GM12878 (cell line): Measurements from ENCODE around the gene HIRIP3. TPM values are rescaled to one million over a fixed set of nuclear protein-coding genes. Genes with fewer than 3 reads are reported as not detected.

Experiments used
- ATAC-seq: fragments of 200-7000 bp; cut with Tn5 transposase; 3 replicates; pipeline ENCODE4 v1.9.1; 2020; ENCODE audit warnings: mild to moderate bottlenecking, moderate library complexity
- BruUV-seq: library from RNA; stranded (reverse); fragments of 400-500 nt; replicated peaks from 2 replicates; lab custom pipeline; 2021; lab: Mats Ljungman, UMichigan
- CTCF ChIA-PET: fragments of 300-600 bp; sonication (Branson Sonifier 250); formaldehyde crosslinking; extraction: SDS; loops from one replicate; lab custom pipeline; 2021; ENCODE audit warnings: inconsistent platforms; lab: Yijun Ruan, JAX
- POLR2A ChIA-PET: fragments of 350-600 bp; formaldehyde crosslinking; extraction: SDS; loops from one replicate; lab custom pipeline; 2021; ENCODE audit warnings: inconsistent platforms; lab: Charles Lee
- RAD21 ChIA-PET: fragments of 300-600 bp; sonication (Branson Sonifier 250); formaldehyde crosslinking; loops from one replicate; lab custom pipeline; 2023; ENCODE audit warnings: antibody characterized with exemption; ENCODE audit not compliant: unreplicated experiment; lab: Charles Lee
- SMC1A ChIA-PET: fragments of 300-600 bp; sonication (Branson Sonifier 250); formaldehyde crosslinking; loops from one replicate; lab custom pipeline; 2023; ENCODE audit not compliant: unreplicated experiment, uncharacterized antibody; lab: Charles Lee
- DNase-seq: peaks from one replicate; pipeline ENCODE4 v3.0.0-alpha.2; 2011; ENCODE audit warnings: low read depth, low spot score
- FAIRE-seq: peaks from 3 replicates; lab custom pipeline; 2011; peaks lifted over from hg19 to GRCh38; lab: Jason Lieb, UNC
- H2AFZ ChIP-seq: 2 replicates; pipeline ENCODE4 v1.6.0; 2011; ENCODE audit warnings: low read depth, low read length, control low read depth; ENCODE audit not compliant: control insufficient read depth
- H3K27ac ChIP-seq: 2 replicates; pipeline ENCODE4 v1.5.1; 2011; ENCODE audit warnings: control low read depth; ENCODE audit not compliant: control insufficient read depth, insufficient read depth
- H3K27me3 ChIP-seq, 2 experiments: replicated peaks in 1 of 2; 2 replicates each; pipeline versions ENCODE4 v1.6.0 to v1.6.1; 2011; ENCODE audit warnings: low read length in 1 of 2; ENCODE audit not compliant: control insufficient read depth in 2 of 2, insufficient read depth in 2 of 2
- H3K36me3 ChIP-seq, 2 experiments: 2 replicates each; pipeline ENCODE4 v1.5.1; 2011; ENCODE audit warnings: low read length in 1 of 2; ENCODE audit not compliant: control insufficient read depth in 2 of 2, insufficient read depth in 2 of 2
- H3K4me1 ChIP-seq: 2 replicates; pipeline ENCODE4 v1.6.1; 2011; ENCODE audit warnings: mild to moderate bottlenecking, low read length, moderate library complexity, mixed read lengths; ENCODE audit not compliant: control insufficient read depth, insufficient read depth
- H3K4me2 ChIP-seq: 2 replicates; pipeline ENCODE4 v1.6.0; 2011; ENCODE audit warnings: control low read depth; ENCODE audit not compliant: control insufficient read depth, insufficient read depth
- H3K4me3 ChIP-seq: fragments of 200-600 bp; sonication (generic); 2 replicates; pipeline ENCODE4 v1.5.1; 2016
- H3K79me2 ChIP-seq: 2 replicates; pipeline ENCODE4 v1.6.0; 2011; ENCODE audit warnings: low read length; ENCODE audit not compliant: control insufficient read depth, insufficient read depth
- H3K9ac ChIP-seq: 2 replicates; pipeline ENCODE4 v1.8.0; 2011; ENCODE audit warnings: low read length, control low read depth, mixed read lengths; ENCODE audit not compliant: control insufficient read depth, insufficient read depth
- H3K9me3 ChIP-seq: replicated peaks from 3 replicates; pipeline ENCODE4 v1.5.1; 2011; ENCODE audit warnings: mild to moderate bottlenecking, low read length; ENCODE audit not compliant: control insufficient read depth, insufficient read depth
- H4K20me1 ChIP-seq: 2 replicates; pipeline ENCODE4 v1.6.0; 2011; ENCODE audit not compliant: control insufficient read depth, insufficient read depth
- BCL11A ChIP-seq: IDR thresholded peaks from 2 replicates; pipeline ENCODE4 v1.6.1; 2011; ENCODE audit warnings: low read depth, low read length
- CBX3 ChIP-seq: fragments of 200-600 bp; sonication (generic); IDR thresholded peaks from 2 replicates; pipeline ENCODE4 v1.6.1; 2016; ENCODE audit warnings: low read depth, borderline replicate concordance
- CHD1 ChIP-seq: IDR thresholded peaks from 2 replicates; pipeline ENCODE4 v1.6.1; 2012; ENCODE audit warnings: low read depth, low read length, improper control_type of control experiment
- CREB1 ChIP-seq: IDR thresholded peaks from 2 replicates; pipeline ENCODE4 v1.6.1; 2012; ENCODE audit warnings: low read depth, mild to moderate bottlenecking, inconsistent platforms
- FOS ChIP-seq: IDR thresholded peaks from 3 replicates; pipeline ENCODE4 v1.6.1; 2011; ENCODE audit warnings: borderline replicate concordance; ENCODE audit not compliant: insufficient read length; ENCODE audit errors: extremely low read depth
- HDAC2 ChIP-seq: fragments of 200-600 bp; sonication (generic); IDR thresholded peaks from 2 replicates; pipeline ENCODE4 v1.6.1; 2017
- HDGF ChIP-seq: fragments of 450-650 bp; IDR thresholded peaks from 2 replicates; pipeline ENCODE4 v1.6.1; 2016; ENCODE audit warnings: antibody characterized with exemption
- LARP7 ChIP-seq: fragments of 450-650 bp; IDR thresholded peaks from 2 replicates; pipeline ENCODE4 v1.6.1; 2017; ENCODE audit warnings: mild to moderate bottlenecking
- MXI1 ChIP-seq: fragments of 150-350 bp; IDR thresholded peaks from 2 replicates; pipeline ENCODE4 v1.6.1; 2011; ENCODE audit warnings: low read depth, mild to moderate bottlenecking, inconsistent platforms, low read length, improper control_type of control experiment
- NR2F1 ChIP-seq: fragments of 450-650 bp; conservative IDR thresholded peaks from 2 replicates; pipeline ENCODE4 v1.6.1; 2017; ENCODE audit warnings: mild to moderate bottlenecking
- POLR2AphosphoS5 ChIP-seq: IDR thresholded peaks from 2 replicates; pipeline ENCODE4 v1.6.1; 2011; ENCODE audit warnings: mild to moderate bottlenecking, low read length, inconsistent platforms
- SMAD1 ChIP-seq: fragments of 450-650 bp; IDR thresholded peaks from 2 replicates; pipeline ENCODE4 v1.6.1; 2018; ENCODE audit warnings: mild to moderate bottlenecking, low read depth; ENCODE audit not compliant: partially characterized antibody
- ZNF274 ChIP-seq: IDR thresholded peaks from one replicate; pipeline ENCODE4 v1.8.0; 2011; ENCODE audit not compliant: insufficient read length, insufficient read depth
- WGBS: methylation state at CpG from one replicate; pipeline ENCODE4 v1.1.6; 2016; ENCODE audit warnings: low lambda C conversion rate; ENCODE audit not compliant: insufficient replicate concordance, insufficient coverage; ENCODE audit errors: missing lambda C conversion rate; 5-methylcytosine and 5-hydroxymethylcytosine counted together
- in situ Hi-C: fragments of 300-500 bp; cut with MboI; formaldehyde crosslinking; loops from 9 replicates; pipeline ENCODE4 v1.14.3; 2018; ENCODE audit warnings: mixed read lengths
- intact Hi-C: fragments of 100-400 bp; cut with micrococcal nuclease; formaldehyde crosslinking; loops from one replicate; pipeline ENCODE4 v1.14.2; 2022; ENCODE audit not compliant: unreplicated experiment
- polyA plus RNA-seq, 11 experiments: library from polyadenylated mRNA; depleted of rRNA in 4 of 11; unstranded in 6 of 11; stranded (reverse) in 5 of 11; fragments of >200 nt; fragmentation: Nextera tagmentation in 4 of 11; fragmentation: Illumina TruSeq in 1 of 11; extraction: Ambion mirVana in 4 of 11; extraction: Trizol in 1 of 11; gene quantifications; 1 replicate in 1 of 11; 2 replicates in 10 of 11; pipeline versions ENCODE4 v1.2.1 to v1.2.3, GENCODE V29; 2011 to 2016; ENCODE audit warnings: inconsistent platforms in 2 of 11, missing spikeins in 2 of 11, low read depth in 1 of 11
- total RNA-seq, 4 experiments: library from RNA; depleted of rRNA in 3 of 4; stranded (reverse); fragments of >200 nt in 3 of 4; fragmentation: Illumina TruSeq in 1 of 4; extraction: Trizol in 1 of 4; gene quantifications; 2 replicates each; pipeline versions ENCODE4 v1.2.1 to v1.2.3, GENCODE V29; 2013 to 2021
- TF ChIP-seq, protein P1 (sequence below): fragments of 450-650 bp; IDR thresholded peaks from 2 replicates; pipeline ENCODE4 v1.6.1; 2017; ENCODE audit warnings: mild to moderate bottlenecking

Gene HIRIP3
- total and polyA plus RNA-seq, 10 of the 15 experiments (the other 5 are each of a cell fraction or from before 2014, with no cell fraction given): 4.1 to 43.5 (median 23.9) TPM

GRCh38 chr16:29994600-29995323 lies 655 bp downstream of the HIRIP3 start:
- DNase-seq: no peak
- H3K4me1 ChIP-seq: peaks cover 9% of the 10 kb centered on the region
- H3K4me2 ChIP-seq: peak overlapping the region; percentile 82
- peak; percentile 75 for ATAC-seq
- no peaks in the 10 kb centered on the region for H3K9me3 ChIP-seq
- peak overlapping the region; percentile 98 for H2AFZ ChIP-seq
- intact Hi-C loops: no loop called here
- H3K27ac ChIP-seq: peak overlapping the region; percentile 91
- BruUV-seq: no TSS peak
- in situ Hi-C loops: no loop called here
- ChIA-PET POLR2A (interaction anchor here (0.5 to 2.8 kb wide), 9 partner anchors 19 to 69 kb away, joined by 3 to 16 read pairs (median 6); partner anchors contain the start of genes KCTD13, TAOK2 and TMEM219), RAD21 (interaction anchor here (0.6 to 1.4 kb wide), 3 partner anchors 22 to 1502 kb away, joined by 3 to 5 read pairs (median 3); no protein-coding TSS in a partner anchor), SMC1A (interaction anchor here (1.3 to 1.9 kb wide), 2 partner anchors 22 to 32 kb away, joined by 3 to 9 read pairs; partner anchors contain the start of genes TAOK2 and TMEM219), CTCF (interaction anchor here (0.9 to 1.9 kb wide), 4 partner anchors 22 to 78 kb away, joined by 3 to 6 read pairs (median 4); partner anchors contain the start of genes TAOK2 and TMEM219)
- H3K4me3 ChIP-seq: peak overlapping the region; percentile 81
- H3K9ac ChIP-seq: peak overlapping the region; percentile 88
- FAIRE-seq: no peak
- H3K79me2 ChIP-seq: peaks cover 19% of the 10 kb centered on the region
- H3K36me3 ChIP-seq: peaks cover 8 to 15% of the 10 kb centered on the region in 2 experiments
- no peak for TF ChIP-seq POLR2AphosphoS5
- TF ChIP-seq LARP7: peak; percentile 17; the same call in 1 of the 2 replicates
- H4K20me1 ChIP-seq: no peaks in the 10 kb centered on the region
- 10% methylated on average over 24 of the region's 24 CpGs for WGBS
- no peaks in the 10 kb centered on the region for H3K27me3 ChIP-seq

GRCh38 chr16:29993903-29994599 lies 1.4 kb downstream of the HIRIP3 start:
- peak overlapping the region; percentile 88 for H3K9ac ChIP-seq
- POLR2A ChIA-PET: interaction anchor here (1.0 to 2.8 kb wide), 5 partner anchors 18 to 69 kb away, joined by 3 to 10 read pairs (median 8); partner anchors contain the start of genes KCTD13 and TAOK2
- BruUV-seq: TSS peak; percentile 89
- TF ChIP-seq CBX3 (no peak), SMAD1 (no peak), CHD1 (no peak), FOS (no peak), NR2F1 (no peak), HDGF (no peak), HDAC2 (no peak), ZNF274 (no peak), BCL11A (no peak), MXI1 (no peak), CREB1 (no peak)
- TF ChIP-seq, protein P1, sequence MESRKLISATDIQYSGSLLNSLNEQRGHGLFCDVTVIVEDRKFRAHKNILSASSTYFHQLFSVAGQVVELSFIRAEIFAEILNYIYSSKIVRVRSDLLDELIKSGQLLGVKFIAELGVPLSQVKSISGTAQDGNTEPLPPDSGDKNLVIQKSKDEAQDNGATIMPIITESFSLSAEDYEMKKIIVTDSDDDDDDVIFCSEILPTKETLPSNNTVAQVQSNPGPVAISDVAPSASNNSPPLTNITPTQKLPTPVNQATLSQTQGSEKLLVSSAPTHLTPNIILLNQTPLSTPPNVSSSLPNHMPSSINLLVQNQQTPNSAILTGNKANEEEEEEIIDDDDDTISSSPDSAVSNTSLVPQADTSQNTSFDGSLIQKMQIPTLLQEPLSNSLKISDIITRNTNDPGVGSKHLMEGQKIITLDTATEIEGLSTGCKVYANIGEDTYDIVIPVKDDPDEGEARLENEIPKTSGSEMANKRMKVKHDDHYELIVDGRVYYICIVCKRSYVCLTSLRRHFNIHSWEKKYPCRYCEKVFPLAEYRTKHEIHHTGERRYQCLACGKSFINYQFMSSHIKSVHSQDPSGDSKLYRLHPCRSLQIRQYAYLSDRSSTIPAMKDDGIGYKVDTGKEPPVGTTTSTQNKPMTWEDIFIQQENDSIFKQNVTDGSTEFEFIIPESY: no peak

More at GRCh38 chr16:29993903-29994599, 1.4 kb downstream of the HIRIP3 start:
- intact Hi-C loops (no loop called here), in situ Hi-C loops (no loop called here)
- no peak for ATAC-seq
- DNase-seq: no peak
- Histone ChIP-seq H2AFZ (no peak overlapping the region), H3K79me2 (peaks cover 19% of the 10 kb centered on the region), H3K9me3 (no peaks in the 10 kb centered on the region), H3K27me3 (no peaks in the 10 kb centered on the region), H3K27ac (no peak overlapping the region; the same call in 1 of the 2 replicates), H3K4me3 (peak overlapping the region; percentile 81; the same call in 1 of the 2 replicates), H3K4me1 (peaks cover 9% of the 10 kb centered on the region), H3K4me2 (peak overlapping the region; percentile 82), H3K36me3 (peaks cover 6 to 18% of the 10 kb centered on the region in 2 experiments), H4K20me1 (no peaks in the 10 kb centered on the region)
- RAD21 ChIA-PET: interaction anchor here (0.7 to 0.8 kb wide), 2 partner anchors 8 to 22 kb away, joined by 3 read pairs; no protein-coding TSS in a partner anchor
- WGBS: 94% methylated on average over 9 of the region's 9 CpGs
- SMC1A ChIA-PET: interaction anchor here (0.7 to 1.9 kb wide), 3 partner anchors 19 to 61 kb away, joined by 3 to 9 read pairs (median 4); partner anchors contain the start of gene TAOK2
- CTCF ChIA-PET: interaction anchor here (0.9 to 1.9 kb wide), 2 partner anchors 21 to 77 kb away, joined by 3 to 6 read pairs; partner anchors contain the start of gene TAOK2
- no peak for FAIRE-seq
